ENCODE measurements around the gene NOD2.

The NOD2 gene

DNA sequence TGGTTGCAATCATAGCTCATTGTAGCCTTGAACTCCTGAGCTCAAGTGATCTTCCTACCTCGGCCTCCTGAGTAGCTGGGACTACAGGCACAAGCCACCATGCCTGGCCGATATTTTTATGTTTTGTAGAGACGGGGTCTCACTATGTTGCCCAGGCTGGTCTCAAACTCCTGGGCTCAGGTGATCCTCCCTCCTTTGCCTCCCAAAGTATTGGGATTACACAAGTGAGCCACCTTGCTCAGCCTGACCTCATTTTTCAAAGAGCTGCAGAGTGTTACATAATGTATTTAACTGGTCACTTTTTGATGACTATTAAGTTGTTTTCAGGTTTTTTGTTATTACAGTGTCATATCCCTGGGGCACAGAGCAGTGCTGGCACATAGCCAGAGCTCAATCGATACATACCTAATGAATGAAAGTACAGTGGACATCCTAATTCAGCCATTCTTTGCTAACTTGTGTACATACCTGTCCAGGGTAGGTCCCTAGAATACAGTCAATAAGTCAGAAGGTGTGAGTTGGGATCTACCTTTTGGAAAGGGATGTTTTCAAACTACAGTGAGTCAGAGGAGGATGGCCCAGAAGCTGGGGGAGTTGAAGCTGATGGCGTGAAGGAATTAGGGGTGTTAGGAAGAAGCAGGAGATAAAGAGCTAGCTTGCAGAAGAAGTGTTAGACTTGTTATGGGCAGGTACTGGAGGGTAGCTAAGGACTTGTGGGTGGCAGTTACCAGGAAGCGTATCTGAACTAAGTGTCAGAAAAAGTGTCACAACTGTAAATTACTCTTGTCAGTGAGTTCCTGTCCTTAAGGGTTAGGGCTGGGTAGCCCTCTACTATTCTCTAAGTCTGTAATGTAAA lies 28.4 kb downstream of the NOD2 start:
- H3K4me1 ChIP-seq (ENCODE audit: control insufficient read depth, insufficient read depth, low read length): peaks cover 8% of the 10 kb centered on the region
- H3K4me3 ChIP-seq (ENCODE audit: low read length): no peak overlapping the region
- H3K27me3 ChIP-seq (replicated peaks; ENCODE audit: control insufficient read depth, insufficient read depth, low read length): peaks cover 11% of the 10 kb centered on the region
- no peak overlapping the region for H3K9ac ChIP-seq (ENCODE audit: low read length)
- no peak for DNase-seq (ENCODE audit: low read depth)
- peaks cover 6% of the 10 kb centered on the region for H3K9me3 ChIP-seq (ENCODE audit: control insufficient read depth, low read length)
- H3K36me3 ChIP-seq (ENCODE audit: control insufficient read depth, insufficient read depth, low read length, severe bottlenecking): no peaks in the 10 kb centered on the region

DNA sequence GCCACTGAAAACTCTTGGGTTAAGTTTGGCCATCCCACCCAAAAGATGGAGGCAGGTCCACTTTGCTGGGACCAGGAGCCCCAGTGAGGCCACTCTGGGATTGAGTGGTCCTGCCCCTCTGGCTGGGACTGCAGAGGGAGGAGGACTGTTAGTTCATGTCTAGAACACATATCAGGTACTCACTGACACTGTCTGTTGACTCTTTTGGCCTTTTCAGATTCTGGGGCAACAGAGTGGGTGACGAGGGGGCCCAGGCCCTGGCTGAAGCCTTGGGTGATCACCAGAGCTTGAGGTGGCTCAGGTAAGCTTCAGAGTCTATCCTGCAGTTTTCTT lies 29.0 kb downstream of the NOD2 start:
- no peak overlapping the region for H3K9ac ChIP-seq (ENCODE audit: low read length)
- DNase-seq (ENCODE audit: low read depth): no peak
- H3K36me3 ChIP-seq (ENCODE audit: control insufficient read depth, insufficient read depth, low read length, severe bottlenecking): no peaks in the 10 kb centered on the region
- peaks cover 6% of the 10 kb centered on the region for H3K9me3 ChIP-seq (ENCODE audit: control insufficient read depth, low read length)
- H3K4me3 ChIP-seq (ENCODE audit: low read length): no peak overlapping the region
- H3K27me3 ChIP-seq (replicated peaks; ENCODE audit: control insufficient read depth, insufficient read depth, low read length): peaks cover 11% of the 10 kb centered on the region
- peaks cover 2% of the 10 kb centered on the region for H3K4me1 ChIP-seq (ENCODE audit: control insufficient read depth, insufficient read depth, low read length)

DNA sequence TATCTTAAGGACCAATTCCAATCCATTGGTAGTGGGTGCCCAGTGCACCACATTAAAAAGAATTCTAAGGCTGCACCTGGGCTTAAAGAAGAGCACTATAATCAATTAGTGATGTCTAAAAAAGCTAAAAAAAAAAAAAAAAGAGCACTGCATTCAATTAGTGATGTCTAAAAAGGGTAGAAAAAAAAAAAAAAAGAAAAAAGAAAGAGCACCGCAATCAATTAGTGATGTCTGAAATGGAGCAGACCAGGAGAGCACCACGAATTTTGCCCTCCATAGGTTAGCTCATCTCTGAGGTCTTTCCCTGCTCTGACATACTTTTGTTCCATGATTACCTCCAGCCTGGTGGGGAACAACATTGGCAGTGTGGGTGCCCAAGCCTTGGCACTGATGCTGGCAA lies 29.6 kb downstream of the NOD2 start:
- peaks cover 6% of the 10 kb centered on the region for H3K9me3 ChIP-seq (ENCODE audit: control insufficient read depth, low read length)
- H3K36me3 ChIP-seq (ENCODE audit: control insufficient read depth, insufficient read depth, low read length, severe bottlenecking): no peaks in the 10 kb centered on the region
- no peaks in the 10 kb centered on the region for H3K4me1 ChIP-seq (ENCODE audit: control insufficient read depth, insufficient read depth, low read length)
- DNase-seq (ENCODE audit: low read depth): no peak
- no peak overlapping the region for H3K4me3 ChIP-seq (ENCODE audit: low read length)
- H3K27me3 ChIP-seq (replicated peaks; ENCODE audit: control insufficient read depth, insufficient read depth, low read length): peaks cover 11% of the 10 kb centered on the region
- H3K9ac ChIP-seq (ENCODE audit: low read length): no peak overlapping the region

DNA sequence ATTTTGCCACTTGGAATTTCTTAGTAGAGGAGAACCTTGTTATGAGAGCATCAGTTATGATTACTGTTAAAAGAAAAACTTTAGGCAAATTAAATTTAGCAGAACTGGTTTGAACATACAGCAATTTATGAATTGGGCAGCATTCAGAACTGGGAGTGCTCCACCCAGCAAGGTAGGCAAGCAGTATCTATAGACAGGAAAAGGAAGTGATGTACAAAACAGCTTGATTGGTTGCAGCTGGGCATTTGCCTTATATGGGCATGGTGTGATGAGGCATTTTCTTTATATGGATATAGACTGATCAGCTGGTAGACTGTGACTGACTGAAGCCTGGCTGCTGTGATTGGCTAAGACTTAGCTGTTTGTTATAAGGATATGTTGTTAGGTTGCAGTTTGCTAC lies 30.9 kb downstream of the NOD2 start:
- Histone ChIP-seq H3K4me3 (ENCODE audit: low read length) (no peak overlapping the region), H3K36me3 (ENCODE audit: control insufficient read depth, insufficient read depth, low read length, severe bottlenecking) (no peaks in the 10 kb centered on the region), H3K4me1 (ENCODE audit: control insufficient read depth, insufficient read depth, low read length) (no peaks in the 10 kb centered on the region), H3K27me3 (replicated peaks; ENCODE audit: control insufficient read depth, insufficient read depth, low read length) (peaks cover 11% of the 10 kb centered on the region), H3K9me3 (ENCODE audit: control insufficient read depth, low read length) (peaks cover 6% of the 10 kb centered on the region), H3K9ac (ENCODE audit: low read length) (no peak overlapping the region)
- DNase-seq (ENCODE audit: low read depth): no peak

DNA sequence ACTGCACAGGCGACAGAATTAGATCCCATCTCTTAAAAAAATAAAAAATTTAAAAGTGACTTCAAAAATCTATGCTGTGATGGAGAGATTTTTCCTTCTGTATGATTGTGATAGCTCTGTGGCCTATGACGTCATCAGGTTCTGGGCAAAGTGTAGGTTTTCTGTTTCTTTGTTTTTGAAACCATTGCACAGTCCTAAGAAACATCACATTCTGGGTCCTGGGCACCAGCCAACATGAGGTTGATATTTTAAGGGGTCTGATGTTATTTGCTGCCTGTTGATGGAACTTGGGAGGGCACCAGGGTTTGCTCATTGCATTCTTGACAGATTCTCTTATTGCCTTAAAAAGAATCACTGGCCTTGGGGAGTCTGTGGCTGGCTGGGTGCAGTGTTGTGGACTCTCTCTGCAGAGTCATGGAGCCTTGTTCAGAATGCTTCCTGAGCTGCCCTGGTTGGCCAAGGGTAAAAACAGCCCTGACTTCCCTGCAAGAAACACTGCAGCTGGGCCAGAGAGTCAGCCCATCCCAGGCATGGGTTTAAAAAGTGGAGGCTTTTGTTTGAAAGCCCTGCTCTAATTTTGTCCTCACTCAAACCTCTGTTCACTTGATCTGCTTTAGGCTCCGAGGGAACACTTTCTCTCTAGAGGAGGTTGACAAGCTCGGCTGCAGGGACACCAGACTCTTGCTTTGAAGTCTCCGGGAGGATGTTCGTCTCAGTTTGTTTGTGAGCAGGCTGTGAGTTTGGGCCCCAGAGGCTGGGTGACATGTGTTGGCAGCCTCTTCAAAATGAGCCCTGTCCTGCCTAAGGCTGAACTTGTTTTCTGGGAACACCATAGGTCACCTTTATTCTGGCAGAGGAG lies 38.0 kb downstream of the NOD2 start:
- no peak for DNase-seq (ENCODE audit: low read depth)
- Histone ChIP-seq H3K27me3 (replicated peaks; ENCODE audit: control insufficient read depth, insufficient read depth, low read length) (no peaks in the 10 kb centered on the region), H3K4me3 (ENCODE audit: low read length) (no peak overlapping the region), H3K4me1 (ENCODE audit: control insufficient read depth, insufficient read depth, low read length) (peaks cover 2% of the 10 kb centered on the region), H3K36me3 (ENCODE audit: control insufficient read depth, insufficient read depth, low read length, severe bottlenecking) (no peaks in the 10 kb centered on the region), H3K9me3 (ENCODE audit: control insufficient read depth, low read length) (no peaks in the 10 kb centered on the region), H3K9ac (ENCODE audit: low read length) (no peak overlapping the region)

DNA sequence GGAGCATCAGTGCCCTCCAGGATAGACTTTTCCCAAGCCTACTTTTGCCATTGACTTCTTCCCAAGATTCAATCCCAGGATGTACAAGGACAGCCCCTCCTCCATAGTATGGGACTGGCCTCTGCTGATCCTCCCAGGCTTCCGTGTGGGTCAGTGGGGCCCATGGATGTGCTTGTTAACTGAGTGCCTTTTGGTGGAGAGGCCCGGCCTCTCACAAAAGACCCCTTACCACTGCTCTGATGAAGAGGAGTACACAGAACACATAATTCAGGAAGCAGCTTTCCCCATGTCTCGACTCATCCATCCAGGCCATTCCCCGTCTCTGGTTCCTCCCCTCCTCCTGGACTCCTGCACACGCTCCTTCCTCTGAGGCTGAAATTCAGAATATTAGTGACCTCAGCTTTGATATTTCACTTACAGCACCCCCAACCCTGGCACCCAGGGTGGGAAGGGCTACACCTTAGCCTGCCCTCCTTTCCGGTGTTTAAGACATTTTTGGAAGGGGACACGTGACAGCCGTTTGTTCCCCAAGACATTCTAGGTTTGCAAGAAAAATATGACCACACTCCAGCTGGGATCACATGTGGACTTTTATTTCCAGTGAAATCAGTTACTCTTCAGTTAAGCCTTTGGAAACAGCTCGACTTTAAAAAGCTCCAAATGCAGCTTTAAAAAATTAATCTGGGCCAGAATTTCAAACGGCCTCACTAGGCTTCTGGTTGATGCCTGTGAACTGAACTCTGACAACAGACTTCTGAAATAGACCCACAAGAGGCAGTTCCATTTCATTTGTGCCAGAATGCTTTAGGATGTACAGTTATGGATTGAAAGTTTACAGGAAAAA lies 38.8 kb downstream of the NOD2 start:
- peaks cover 2% of the 10 kb centered on the region for H3K4me1 ChIP-seq (ENCODE audit: control insufficient read depth, insufficient read depth, low read length)
- H3K27me3 ChIP-seq (replicated peaks; ENCODE audit: control insufficient read depth, insufficient read depth, low read length): no peaks in the 10 kb centered on the region
- no peak overlapping the region for H3K4me3 ChIP-seq (ENCODE audit: low read length)
- no peak overlapping the region for H3K9ac ChIP-seq (ENCODE audit: low read length)
- no peaks in the 10 kb centered on the region for H3K36me3 ChIP-seq (ENCODE audit: control insufficient read depth, insufficient read depth, low read length, severe bottlenecking)
- DNase-seq (ENCODE audit: low read depth): no peak
- no peaks in the 10 kb centered on the region for H3K9me3 ChIP-seq (ENCODE audit: control insufficient read depth, low read length)

DNA sequence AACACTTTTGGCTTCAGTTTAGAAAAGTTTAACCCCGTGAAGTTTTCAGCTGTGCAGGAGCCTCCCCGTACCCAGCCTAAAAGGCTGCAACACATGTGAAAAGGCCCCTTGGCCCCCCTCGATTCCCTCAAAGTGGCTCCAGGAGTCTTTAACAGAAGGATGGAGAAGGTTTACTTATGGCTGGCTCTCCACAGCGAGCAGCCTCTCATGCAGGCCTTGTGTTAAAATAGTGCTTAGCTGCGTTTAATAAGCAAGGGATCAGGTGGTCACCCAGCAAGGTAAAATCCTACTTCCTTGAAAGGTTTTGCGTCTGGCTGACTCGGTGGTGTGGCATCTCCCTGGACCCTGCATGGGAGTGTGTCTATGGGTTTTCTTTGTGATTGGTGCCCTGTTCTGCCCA lies 40.1 kb downstream of the NOD2 start:
- Histone ChIP-seq H3K27me3 (replicated peaks; ENCODE audit: control insufficient read depth, insufficient read depth, low read length) (no peaks in the 10 kb centered on the region), H3K4me1 (ENCODE audit: control insufficient read depth, insufficient read depth, low read length) (peaks cover 2% of the 10 kb centered on the region), H3K9me3 (ENCODE audit: control insufficient read depth, low read length) (no peaks in the 10 kb centered on the region), H3K9ac (ENCODE audit: low read length) (no peak overlapping the region), H3K4me3 (ENCODE audit: low read length) (no peak overlapping the region), H3K36me3 (ENCODE audit: control insufficient read depth, insufficient read depth, low read length, severe bottlenecking) (no peaks in the 10 kb centered on the region)
- no peak for DNase-seq (ENCODE audit: low read depth)

DNA sequence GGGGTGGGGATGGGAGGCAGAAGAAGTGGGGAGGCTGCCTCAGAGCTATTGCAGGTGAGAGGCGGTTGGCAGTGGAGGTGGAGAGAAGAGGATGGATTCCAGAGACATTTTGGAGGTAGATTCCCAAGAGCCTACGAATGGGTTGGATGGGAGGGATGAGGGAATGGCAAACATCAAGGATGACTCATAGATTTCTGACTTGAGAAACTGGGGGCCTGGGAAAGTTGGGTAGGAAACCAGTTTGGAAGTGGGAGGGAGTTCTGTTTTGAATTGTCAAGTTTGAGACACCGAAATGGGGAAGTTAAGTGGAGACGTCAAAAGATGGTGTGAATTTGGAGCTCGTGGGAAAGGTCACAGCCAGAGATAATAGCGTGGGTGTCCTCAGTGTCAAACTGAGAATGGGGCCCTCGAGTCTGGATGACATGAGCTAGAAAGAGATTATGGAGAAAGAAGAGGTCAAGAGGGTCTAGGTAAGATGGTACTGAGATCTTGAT lies 42.3 kb downstream of the NOD2 start:
- H3K9me3 ChIP-seq (ENCODE audit: control insufficient read depth, low read length): no peaks in the 10 kb centered on the region
- H3K36me3 ChIP-seq (ENCODE audit: control insufficient read depth, insufficient read depth, low read length, severe bottlenecking): no peaks in the 10 kb centered on the region
- no peak for DNase-seq (ENCODE audit: low read depth)
- no peak overlapping the region for H3K9ac ChIP-seq (ENCODE audit: low read length)
- H3K4me1 ChIP-seq (ENCODE audit: control insufficient read depth, insufficient read depth, low read length): peaks cover 2% of the 10 kb centered on the region
- H3K4me3 ChIP-seq (ENCODE audit: low read length): no peak overlapping the region
- H3K27me3 ChIP-seq (replicated peaks; ENCODE audit: control insufficient read depth, insufficient read depth, low read length): no peaks in the 10 kb centered on the region

DNA sequence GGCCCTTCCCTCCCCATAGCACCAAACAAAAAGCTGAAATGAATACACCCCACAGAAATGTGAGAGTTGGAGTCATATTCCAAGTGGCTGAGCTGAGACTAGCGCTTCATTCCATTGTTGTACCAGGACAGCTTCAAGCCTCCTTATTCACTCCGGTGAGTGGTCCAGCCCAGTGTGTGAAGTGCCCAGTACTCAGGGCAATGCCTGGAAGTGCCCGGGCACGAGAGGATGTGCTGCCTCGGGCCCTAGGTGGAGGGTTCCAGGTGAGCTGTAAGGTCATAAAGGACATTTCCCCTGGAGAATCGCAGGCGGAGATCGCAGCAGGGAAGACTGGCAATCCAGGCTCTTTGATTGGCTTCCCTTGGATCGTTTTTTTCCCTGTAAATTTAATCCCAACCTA lies 43.0 kb downstream of the NOD2 start:
- Histone ChIP-seq H3K27me3 (replicated peaks; ENCODE audit: control insufficient read depth, insufficient read depth, low read length) (no peaks in the 10 kb centered on the region), H3K4me1 (ENCODE audit: control insufficient read depth, insufficient read depth, low read length) (peaks cover 2% of the 10 kb centered on the region), H3K9ac (ENCODE audit: low read length) (no peak overlapping the region), H3K4me3 (ENCODE audit: low read length) (no peak overlapping the region), H3K9me3 (ENCODE audit: control insufficient read depth, low read length) (no peaks in the 10 kb centered on the region), H3K36me3 (ENCODE audit: control insufficient read depth, insufficient read depth, low read length, severe bottlenecking) (no peaks in the 10 kb centered on the region)
- no peak for DNase-seq (ENCODE audit: low read depth)

DNA sequence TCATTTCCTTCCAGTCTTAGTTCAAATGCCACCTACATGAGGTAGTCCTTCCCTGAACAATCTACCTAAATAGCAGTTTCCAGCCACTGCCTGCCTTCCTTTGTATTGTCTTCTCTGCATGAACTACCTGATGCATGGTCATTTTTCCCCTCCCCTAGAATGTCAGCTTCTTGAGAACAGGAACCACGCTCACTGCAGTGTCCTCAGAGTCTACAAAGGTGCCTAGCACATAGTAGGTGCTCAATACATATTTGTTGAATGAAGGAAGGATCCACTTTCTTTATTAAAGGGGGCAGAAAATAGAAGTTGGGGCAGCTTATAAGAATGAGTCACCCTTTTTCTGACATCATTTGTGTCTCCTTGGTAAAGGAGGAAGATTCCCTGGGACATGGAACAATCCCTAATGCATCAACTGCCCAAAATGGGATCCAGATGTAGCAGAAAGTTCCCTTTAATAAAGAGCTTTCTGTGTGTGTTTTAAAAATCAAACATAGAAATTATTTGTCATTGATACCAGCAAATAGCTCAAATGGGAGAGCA lies 44.1 kb downstream of the NOD2 start:
- no peak for DNase-seq (ENCODE audit: low read depth)
- Histone ChIP-seq H3K36me3 (ENCODE audit: control insufficient read depth, insufficient read depth, low read length, severe bottlenecking) (no peaks in the 10 kb centered on the region), H3K4me1 (ENCODE audit: control insufficient read depth, insufficient read depth, low read length) (peaks cover 2% of the 10 kb centered on the region), H3K27me3 (replicated peaks; ENCODE audit: control insufficient read depth, insufficient read depth, low read length) (no peaks in the 10 kb centered on the region), H3K9ac (ENCODE audit: low read length) (no peak overlapping the region), H3K9me3 (ENCODE audit: control insufficient read depth, low read length) (no peaks in the 10 kb centered on the region), H3K4me3 (ENCODE audit: low read length) (no peak overlapping the region)
